ENCODE results near the gene MED25.

Gene MED25

DNA sequence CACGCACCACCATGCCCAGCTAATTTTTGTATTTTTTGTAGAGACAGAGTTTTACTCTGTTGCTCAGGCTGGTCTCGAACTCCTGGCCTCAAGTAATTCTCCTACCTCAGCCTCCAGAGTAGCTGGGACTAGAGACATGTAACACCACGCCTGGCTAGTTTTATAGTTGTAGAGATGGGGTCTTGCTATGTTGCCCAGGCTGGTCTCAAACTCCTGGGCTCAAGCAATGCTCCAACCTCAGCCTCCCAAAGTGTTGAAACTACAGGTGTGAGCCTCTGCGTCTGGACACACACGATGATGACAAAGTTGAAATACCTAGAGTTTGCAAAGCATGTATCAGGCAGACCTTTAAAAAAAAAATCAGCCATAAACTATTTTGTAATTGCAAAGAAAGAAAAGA lies 28.3 kb downstream of the MED25 start:
- no peak overlapping the region for H3K27ac ChIP-seq
- in situ Hi-C loops (cut with HindIII; ENCODE audit: low pct_ligation_motif_present, low sequenced_read_pairs), result no loop called here
- no peaks in the 10 kb centered on the region for H3K36me3 ChIP-seq (replicated peaks)
- H3K27me3 ChIP-seq (replicated peaks), result no peaks in the 10 kb centered on the region
- DNase-seq, result no peak
- TF ChIP-seq, protein P1, sequence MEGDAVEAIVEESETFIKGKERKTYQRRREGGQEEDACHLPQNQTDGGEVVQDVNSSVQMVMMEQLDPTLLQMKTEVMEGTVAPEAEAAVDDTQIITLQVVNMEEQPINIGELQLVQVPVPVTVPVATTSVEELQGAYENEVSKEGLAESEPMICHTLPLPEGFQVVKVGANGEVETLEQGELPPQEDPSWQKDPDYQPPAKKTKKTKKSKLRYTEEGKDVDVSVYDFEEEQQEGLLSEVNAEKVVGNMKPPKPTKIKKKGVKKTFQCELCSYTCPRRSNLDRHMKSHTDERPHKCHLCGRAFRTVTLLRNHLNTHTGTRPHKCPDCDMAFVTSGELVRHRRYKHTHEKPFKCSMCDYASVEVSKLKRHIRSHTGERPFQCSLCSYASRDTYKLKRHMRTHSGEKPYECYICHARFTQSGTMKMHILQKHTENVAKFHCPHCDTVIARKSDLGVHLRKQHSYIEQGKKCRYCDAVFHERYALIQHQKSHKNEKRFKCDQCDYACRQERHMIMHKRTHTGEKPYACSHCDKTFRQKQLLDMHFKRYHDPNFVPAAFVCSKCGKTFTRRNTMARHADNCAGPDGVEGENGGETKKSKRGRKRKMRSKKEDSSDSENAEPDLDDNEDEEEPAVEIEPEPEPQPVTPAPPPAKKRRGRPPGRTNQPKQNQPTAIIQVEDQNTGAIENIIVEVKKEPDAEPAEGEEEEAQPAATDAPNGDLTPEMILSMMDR (IDR thresholded peaks at IDR 0.05; ENCODE audit: low read depth, low read length, missing control alignments), result no peak
- no peak overlapping the region for H3K4me3 ChIP-seq (ENCODE audit: low read depth, low read length)

DNA sequence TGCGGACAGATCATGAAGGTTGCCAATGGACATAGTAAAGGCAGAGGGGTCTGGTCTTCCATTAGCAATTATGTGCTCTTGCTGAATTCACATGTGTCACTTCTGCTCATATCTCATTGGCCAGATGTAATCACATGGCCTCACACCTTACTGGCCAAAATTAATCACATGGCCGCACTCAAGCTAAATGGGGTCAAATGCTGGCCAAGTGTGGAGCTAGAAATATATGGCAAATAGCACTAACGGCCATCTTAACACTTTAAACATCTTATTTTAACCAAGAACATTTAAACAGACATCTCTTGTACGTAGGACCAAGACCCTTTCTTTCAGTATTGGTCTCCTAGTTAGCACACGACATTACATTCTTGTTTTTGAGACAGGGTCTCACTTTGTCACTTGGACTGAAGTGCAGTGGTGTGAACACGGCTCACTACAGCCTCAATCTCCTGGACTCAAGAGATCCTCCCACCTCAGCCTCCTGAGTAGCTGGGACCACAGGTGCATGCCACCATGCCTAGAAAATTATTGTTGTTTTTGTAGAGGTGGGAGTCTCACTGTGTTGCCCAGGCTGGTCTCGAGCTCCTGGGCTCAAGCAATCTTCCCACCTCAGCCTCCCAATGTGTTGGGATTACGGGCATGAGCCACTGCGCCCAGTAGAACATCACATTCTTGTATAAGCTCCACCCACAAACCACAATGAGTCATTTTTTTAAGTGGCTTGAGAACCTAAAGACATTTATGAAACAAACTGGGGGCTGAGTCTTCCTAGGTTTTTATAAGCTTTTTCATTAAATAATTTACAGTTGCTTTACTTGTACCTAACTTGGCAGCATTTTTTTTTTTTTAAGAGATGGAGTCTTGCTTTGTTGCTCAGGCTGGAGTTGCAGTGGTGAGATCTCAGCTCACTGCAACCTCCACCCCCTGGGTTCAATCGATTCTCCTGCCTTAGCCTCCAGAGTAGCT lies 29.9 kb downstream of the MED25 start:
- no peaks in the 10 kb centered on the region for H3K36me3 ChIP-seq (replicated peaks)
- no peak overlapping the region for H3K27ac ChIP-seq
- in situ Hi-C loops (cut with HindIII; ENCODE audit: low pct_ligation_motif_present, low sequenced_read_pairs), result no loop called here
- H3K27me3 ChIP-seq (replicated peaks), result no peaks in the 10 kb centered on the region
- peak; percentile 81 for DNase-seq
- TF ChIP-seq, protein P1 (IDR thresholded peaks at IDR 0.05; ENCODE audit: low read depth, low read length, missing control alignments), result no peak
- H3K4me3 ChIP-seq (ENCODE audit: low read depth, low read length), result no peak overlapping the region

GRCh38 chr19:49848938-49849337 lies 30.8 kb downstream of the MED25 start:
- TF ChIP-seq, protein P1 (IDR thresholded peaks at IDR 0.05; ENCODE audit: low read depth, low read length, missing control alignments), result no peak
- in situ Hi-C loops (cut with HindIII; ENCODE audit: low pct_ligation_motif_present, low sequenced_read_pairs), result no loop called here
- Histone ChIP-seq H3K27me3 (replicated peaks) (no peaks in the 10 kb centered on the region), H3K4me3 (ENCODE audit: low read depth, low read length) (no peak overlapping the region), H3K36me3 (replicated peaks) (no peaks in the 10 kb centered on the region), H3K27ac (no peak overlapping the region)
- DNase-seq, result no peak

DNA sequence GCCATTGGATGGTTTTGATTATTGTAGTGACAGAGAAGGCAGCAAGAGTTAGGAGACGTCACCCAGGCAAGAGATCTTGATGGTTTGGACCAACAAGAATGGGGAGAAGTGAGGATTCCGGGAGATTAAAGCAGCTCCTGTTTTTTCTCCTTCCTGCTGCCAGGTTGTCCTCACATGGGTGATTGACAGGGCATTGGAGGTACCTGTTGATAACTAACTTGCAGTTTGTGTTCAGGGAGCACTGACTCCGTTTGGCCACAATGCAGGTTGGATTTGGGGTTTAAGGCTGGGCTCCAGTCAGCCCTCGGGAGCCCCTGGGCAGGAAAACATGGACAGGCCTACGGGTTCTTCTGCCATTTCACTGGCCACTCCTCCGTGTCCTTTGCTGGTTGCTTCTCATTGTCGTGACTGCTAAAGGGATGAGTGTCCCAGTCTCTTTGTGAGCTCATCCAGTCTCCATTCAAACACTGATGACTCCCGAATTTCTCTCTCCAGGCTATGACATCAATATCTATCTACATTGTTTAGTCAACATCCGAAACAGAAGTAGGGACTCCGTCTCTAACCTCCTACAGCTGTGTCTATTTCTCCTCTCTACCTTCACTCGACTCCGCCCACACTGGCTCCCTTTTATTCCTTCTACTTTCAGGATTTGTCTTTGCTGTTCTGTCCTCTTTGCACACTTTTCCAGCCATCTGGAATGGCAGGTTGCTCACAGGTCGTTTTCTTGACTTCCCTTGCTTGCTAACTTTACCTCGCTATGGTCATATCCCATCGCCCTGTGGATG lies 31.5 kb downstream of the MED25 start:
- TF ChIP-seq, protein P1 (IDR thresholded peaks at IDR 0.05; ENCODE audit: low read depth, low read length, missing control alignments), result no peak
- no peak for DNase-seq
- Histone ChIP-seq H3K27me3 (replicated peaks) (no peaks in the 10 kb centered on the region), H3K27ac (no peak overlapping the region), H3K4me3 (ENCODE audit: low read depth, low read length) (peak overlapping the region; percentile 81), H3K36me3 (replicated peaks) (peaks cover 4% of the 10 kb centered on the region)
- in situ Hi-C loops (cut with HindIII; ENCODE audit: low pct_ligation_motif_present, low sequenced_read_pairs), result no loop called here

- H3K27ac ChIP-seq, result peak overlapping the region; percentile 99
- peak overlapping the region; percentile 81 for H3K4me3 ChIP-seq (ENCODE audit: low read depth, low read length)
- H3K27me3 ChIP-seq (replicated peaks), result no peaks in the 10 kb centered on the region
- H3K36me3 ChIP-seq (replicated peaks), result peaks cover 6% of the 10 kb centered on the region
- in situ Hi-C loops (cut with HindIII; ENCODE audit: low pct_ligation_motif_present, low sequenced_read_pairs), result no loop called here
- TF ChIP-seq, protein P1 (IDR thresholded peaks at IDR 0.05; ENCODE audit: low read depth, low read length, missing control alignments), result no peak
- DNase-seq, result no peak
Measured at GRCh38 chr19:49850221-49850486, 32.1 kb downstream of the MED25 start.

Measured in brain microvascular endothelial cell (primary cell).